PC-3 (cell line): Measurements from ENCODE around the gene RNF130.

Experiments used
- CTCF ChIP-seq: fragments of 300-600 bp; sonication (generic); conservative IDR thresholded peaks from 2 replicates; pipeline ENCODE4 v1.5.1; 2017; ENCODE audit warnings: antibody characterized with exemption, low read depth, mild to moderate bottlenecking, low read length
- EZH2 ChIP-seq: fragments of 300-600 bp; sonication (generic); IDR thresholded peaks from one replicate; pipeline ENCODE4 v1.6.1; 2017; ENCODE audit warnings: antibody characterized with exemption, mild to moderate bottlenecking, low read length; ENCODE audit not compliant: unreplicated experiment
- EZH2phosphoT487 ChIP-seq: fragments of 300-600 bp; sonication (generic); IDR thresholded peaks from 2 replicates; pipeline ENCODE4 v1.6.1; 2018; ENCODE audit warnings: mild to moderate bottlenecking, antibody characterized with exemption, low read length, borderline replicate concordance

- TF ChIP-seq EZH2 (no peak), CTCF (no peak), EZH2phosphoT487 (no peak)
These were observed 85.2 kb downstream of the RNF130 start for GRCh38 chr5:179986328-179986727.
